GOT3 (cell line): Measurements from ENCODE around the gene TICAM1.
A peak's percentile ranks its signal among the peaks of the same experiment; 100 is the strongest.

ENCODE experiments used
- DNase-seq: peaks from one replicate; lab custom pipeline; 2025; ENCODE audit warnings: mixed read lengths; lab: John Stamatoyannopoulos, UW

TICAM1 gene

DNA sequence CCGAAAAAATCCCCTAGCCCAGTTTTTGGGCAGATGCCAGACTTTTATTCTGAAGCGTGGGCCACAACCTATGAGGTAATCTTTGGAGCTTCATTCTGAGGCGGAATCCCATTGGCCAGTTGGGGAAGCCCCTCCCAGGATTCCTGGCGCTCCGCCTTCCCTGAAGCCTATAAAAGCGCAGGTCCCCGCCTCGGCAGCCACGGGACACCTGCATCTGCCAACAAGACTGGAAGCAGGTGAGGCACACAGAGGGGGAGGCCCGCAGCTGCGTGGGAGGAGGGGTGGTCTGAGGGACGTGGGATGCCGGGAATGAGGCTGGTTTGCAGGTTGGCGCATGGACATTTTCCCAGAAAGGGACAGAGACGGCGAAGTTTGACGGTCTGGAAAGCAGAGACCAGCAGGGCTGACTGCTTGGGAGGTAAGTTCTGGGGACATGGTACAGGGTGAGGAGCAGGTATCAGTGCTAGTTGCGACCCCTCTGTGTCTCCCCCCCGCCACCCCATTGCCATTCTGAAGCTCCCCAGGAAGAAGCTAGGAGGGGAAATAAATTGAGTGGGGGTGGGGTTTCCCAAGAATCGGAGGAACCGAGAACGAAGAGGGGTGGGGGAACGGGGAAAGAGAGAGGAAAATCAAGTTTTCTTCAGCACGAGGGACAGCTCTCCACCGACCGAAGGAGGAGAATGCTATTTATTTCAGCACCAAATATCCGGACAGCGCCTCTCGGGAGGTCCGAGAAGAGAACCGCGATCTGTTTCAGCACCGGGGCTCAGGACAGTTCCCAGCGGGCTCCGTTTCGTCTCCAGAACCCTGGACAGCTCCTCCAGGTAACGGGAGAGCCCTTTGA, 62.4 kb downstream of the TICAM1 start:
- peak; percentile 24 for DNase-seq
